Measurements from ENCODE around the gene ASIC3. TPM values are rescaled to one million over a fixed set of nuclear protein-coding genes. Genes with fewer than 3 reads are reported as not detected.
A peak's percentile ranks its signal among the peaks of the same experiment; 100 is the strongest.

The ASIC3 gene
- total and polyA plus RNA-seq, 2 of the 4 experiments (the other 2 are of a cell fraction): 0.74 TPM; not detected in 1

DNA sequence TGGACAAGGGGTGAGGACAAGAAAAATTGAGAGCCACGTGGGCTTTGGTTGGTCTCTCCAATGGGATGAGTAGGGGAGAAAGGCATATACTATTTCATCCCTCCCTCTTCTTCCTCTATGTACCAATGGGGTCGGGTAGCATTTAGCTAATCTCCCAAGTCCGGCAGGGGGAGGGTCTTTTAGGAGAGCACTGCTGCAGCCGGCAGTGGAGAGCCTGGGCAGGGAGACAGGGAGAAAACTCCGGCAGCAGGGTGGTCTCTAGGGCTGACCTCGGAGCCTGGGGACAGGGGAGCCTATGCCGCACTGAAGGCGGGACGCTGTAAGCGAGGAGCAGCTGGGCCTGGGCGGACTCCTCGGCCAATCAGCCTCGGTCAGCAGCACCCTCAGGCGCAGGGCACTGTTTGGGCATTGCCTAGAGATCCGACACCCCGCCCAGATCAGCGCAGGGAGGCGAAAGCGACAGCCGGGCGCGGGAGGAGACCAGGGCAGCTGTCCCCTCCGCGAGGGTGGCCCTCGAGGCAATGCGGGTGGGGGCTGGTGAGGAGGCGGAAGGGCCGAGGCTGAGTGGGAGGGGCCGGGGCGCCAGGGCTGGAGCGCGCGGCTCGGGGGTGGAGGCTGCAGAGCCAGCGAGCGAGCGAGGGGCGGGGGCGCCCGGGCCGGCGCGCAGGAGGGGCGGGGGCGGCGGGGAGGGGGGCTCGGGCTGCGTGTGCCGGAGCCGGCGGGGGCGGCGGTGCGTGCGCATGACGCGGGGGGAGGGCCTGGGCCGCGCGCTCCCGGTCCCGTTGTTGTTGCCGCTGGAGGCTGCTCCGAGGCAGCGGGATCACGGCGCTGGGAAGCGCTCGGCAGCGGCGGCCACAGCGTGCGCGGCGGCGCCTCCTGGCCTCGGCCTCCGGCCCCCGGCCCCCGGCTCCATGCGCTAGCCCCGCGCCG lies 37.6 kb downstream of the ASIC3 start, which contains the start of gene AGAP3:
Gene AGAP3 (plus strand): TSS at position 785 of the 930 bp plus-strand sequence. CDS start 267 bp downstream, outside the sequence.
- Histone ChIP-seq H3K4me3 (ENCODE audit: insufficient read depth, low read depth, low read length) (peak within 1 kb of the TSS; percentile 86), H3K56ac (ENCODE audit: extremely low read depth, insufficient read depth, low read length) (peak within 1 kb of the TSS; percentile 36), H3K4me1 (ENCODE audit: control insufficient read depth, insufficient read depth, low read length) (peaks cover 35% of the 10 kb centered on the region), H4K8ac (ENCODE audit: low read depth in 2 of 2, low read length in 2 of 2) (peak within 1 kb of the TSS; percentile 87 to 97), H3K4me2 (ENCODE audit: low read depth, low read length) (peak within 1 kb of the TSS; percentile 86), H2BK20ac (ENCODE audit: low read depth, low read length) (no peak within 1 kb of the TSS), H3K79me1 (ENCODE audit: low read depth in 1 of 2, low read length in 2 of 2) (peaks cover 10 to 45% of the 10 kb centered on the region in 2 experiments; a peak in 3 of 4 replicates), H3K9ac (ENCODE audit: low read depth, low read length) (peak within 1 kb of the TSS; percentile 92), H3K27ac (ENCODE audit: insufficient read depth, low read length) (peak within 1 kb of the TSS; percentile 98), H3K23ac (ENCODE audit: low read depth, low read length) (peak within 1 kb of the TSS; percentile 64), H4K5ac (ENCODE audit: low read depth, low read length) (peak within 1 kb of the TSS; percentile 90), H3K18ac (ENCODE audit: low read depth, low read length) (peak within 1 kb of the TSS; percentile 63; the same call in 1 of the 2 replicates), H2AFZ (replicated peaks; ENCODE audit: low read length, poor library complexity) (peak within 1 kb of the TSS; percentile 90), H3K27me3 (ENCODE audit: control insufficient read depth, insufficient read depth, low read length) (no peaks in the 10 kb centered on the region), H3K14ac (replicated peaks; ENCODE audit: low read depth, low read length) (peak within 1 kb of the TSS; percentile 68), H2AK9ac (replicated peaks; ENCODE audit: low read depth, low read length, poor library complexity) (peak within 1 kb of the TSS; percentile 76), H3K9me1 (ENCODE audit: insufficient read depth, low read length) (peaks cover 8% of the 10 kb centered on the region), H2BK15ac (ENCODE audit: low read depth, low read length) (peak within 1 kb of the TSS; percentile 65; the same call in 1 of the 3 replicates), H2AK5ac (ENCODE audit: low read depth, low read length) (peak within 1 kb of the TSS; percentile 74), H2BK5ac (ENCODE audit: low read depth, low read length, poor library complexity, severe bottlenecking) (peak within 1 kb of the TSS; percentile 64), H3K4ac (ENCODE audit: low read depth, low read length) (peak within 1 kb of the TSS; percentile 81), H4K91ac (ENCODE audit: insufficient read depth, low read depth, low read length) (peak within 1 kb of the TSS; percentile 85), H3K36me3 (ENCODE audit: control insufficient read depth, insufficient read depth, low read length) (no peaks in the 10 kb centered on the region), H3K9me3 (ENCODE audit: control insufficient read depth, insufficient read depth, low read length) (no peaks in the 10 kb centered on the region), H2BK120ac (ENCODE audit: low read depth, low read length) (peak within 1 kb of the TSS; percentile 22), H4K20me1 (ENCODE audit: insufficient read depth, low read length) (peaks cover 34% of the 10 kb centered on the region)
- BruUV-seq (replicated peaks): no TSS peak
- DNase-seq: peak; percentile 70
- ChIA-PET POLR2A (ENCODE audit: unreplicated experiment) (no interaction called here), CTCF (interaction anchor here (1.3 kb wide), 1 partner anchor 25 kb away, joined by 7 read pairs; no protein-coding TSS in a partner anchor)
- no peak for TF ChIP-seq ELK1 (IDR thresholded peaks at IDR 0.05; ENCODE audit: borderline replicate concordance, low read depth, low read length)
- TF ChIP-seq MAZ (IDR thresholded peaks at IDR 0.05; ENCODE audit: borderline replicate concordance, low read depth, low read length): peak; percentile 91; the same call in 1 of the 2 replicates
- TF ChIP-seq RFX5 (IDR thresholded peaks at IDR 0.05; ENCODE audit: low read depth, low read length): no peak
- peak; percentile 63; the same call in 1 of the 2 replicates for TF ChIP-seq USF2 (IDR thresholded peaks at IDR 0.05; ENCODE audit: low read depth, low read length)
- peak; percentile 61 for TF ChIP-seq POLR2A (IDR thresholded peaks at IDR 0.05; ENCODE audit: low read depth, low read length)
- TF ChIP-seq MXI1 (IDR thresholded peaks at IDR 0.05; ENCODE audit: borderline replicate concordance, low read depth, low read length): peak; percentile 67; the same call in 1 of the 2 replicates
- 0 out of 2 replicates have a peak, but pooled peaks have one; percentile 25 for TF ChIP-seq BHLHE40 (IDR thresholded peaks at IDR 0.05; ENCODE audit: low read depth, low read length)
- no peak for TF ChIP-seq FOS (IDR thresholded peaks at IDR 0.05; ENCODE audit: low read depth, low read length)
- dilution Hi-C loops (cut with HindIII; ENCODE audit: low sequenced_read_pairs, unreplicated experiment): no loop called here
- WGBS, 2 experiments (ENCODE audit: extremely low coverage in 2 of 2, insufficient read length in 1 of 2): 2% methylated on average over 10 of the region's 84 CpGs; no CpG with 5 or more reads in 1 of the 2 experiments
- intact Hi-C loops (cut with micrococcal nuclease): loop anchor here (2.0 kb wide), 1 partner anchor 57 kb away; the partner anchor contains the start of gene ABCB8
- in situ Hi-C loops (cut with MboI; ENCODE audit: low sequenced_read_pairs): no loop called here
- peak; percentile 60 for ATAC-seq (ENCODE audit: low read depth)

Measured in IMR-90 (cell line).